ENCODE measurements around the gene TPO. TPM values are rescaled to one million over a fixed set of nuclear protein-coding genes. Genes with fewer than 3 reads are reported as not detected.

Gene TPO
- total RNA-seq, 1 donor from 2014 or later: not detected

DNA sequence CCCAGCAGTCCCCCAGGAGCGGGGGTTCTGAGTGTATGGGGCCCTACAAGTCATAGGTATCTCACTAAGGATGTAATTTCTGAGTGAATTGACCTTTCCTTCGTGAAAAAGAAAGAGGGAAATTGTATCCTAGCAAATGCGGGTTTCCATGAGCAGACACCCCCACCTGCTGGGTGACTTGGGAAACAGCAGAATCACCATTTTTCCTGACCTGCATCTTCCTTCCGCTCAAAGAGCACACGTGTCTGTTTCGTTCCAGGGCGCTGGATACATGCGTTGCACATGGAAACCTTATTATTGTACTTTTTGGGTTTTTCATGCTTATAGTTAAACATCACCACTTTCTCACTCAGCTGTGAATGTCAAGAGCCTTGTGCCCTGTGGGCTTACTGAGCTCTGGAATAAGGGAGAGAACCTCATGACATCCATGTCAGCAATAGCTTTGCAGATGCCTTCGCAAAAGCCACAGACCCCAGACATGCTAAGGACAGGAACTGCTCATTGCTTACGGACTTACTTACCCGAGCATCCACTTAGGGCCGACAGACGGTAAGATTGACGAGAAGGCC lies 132.8 kb downstream of the TPO start:
- Histone ChIP-seq H3K9me3 (ENCODE audit: control insufficient read depth in 3 of 3, low read length in 3 of 3) (no peaks in the 10 kb centered on the region), H3K9ac (ENCODE audit: low read depth in 1 of 3, low read length in 3 of 3) (no peak overlapping the region), H3K27me3 (ENCODE audit: control insufficient read depth in 3 of 3, insufficient read depth in 3 of 3, low read length in 3 of 3) (peaks cover 3 to 23% (median 15%) of the 10 kb centered on the region in 3 donors), H3K36me3 (ENCODE audit: control insufficient read depth in 3 of 3, insufficient read depth in 3 of 3, low read length in 3 of 3) (no peaks in the 10 kb centered on the region), H3K4me1 (ENCODE audit: control insufficient read depth in 3 of 3, insufficient read depth in 3 of 3, low read length in 3 of 3) (peaks cover 3 to 14% (median 13%) of the 10 kb centered on the region in 3 donors), H3K4me3 (ENCODE audit: low read length in 3 of 3) (no peak overlapping the region), H3K27ac (ENCODE audit: low read depth, low read length) (no peak overlapping the region)

GRCh38 chr2:1546901-1547300 lies 133.6 kb downstream of the TPO start:
- Histone ChIP-seq H3K4me3 (ENCODE audit: low read length in 3 of 3) (no peak overlapping the region), H3K4me1 (ENCODE audit: control insufficient read depth in 3 of 3, insufficient read depth in 3 of 3, low read length in 3 of 3) (peaks cover 3 to 14% (median 13%) of the 10 kb centered on the region in 3 donors), H3K36me3 (ENCODE audit: control insufficient read depth in 3 of 3, insufficient read depth in 3 of 3, low read length in 3 of 3) (no peaks in the 10 kb centered on the region), H3K9ac (ENCODE audit: low read depth in 1 of 3, low read length in 3 of 3) (no peak overlapping the region), H3K9me3 (ENCODE audit: control insufficient read depth in 3 of 3, low read length in 3 of 3) (no peaks in the 10 kb centered on the region), H3K27me3 (ENCODE audit: control insufficient read depth in 3 of 3, insufficient read depth in 3 of 3, low read length in 3 of 3) (peaks cover 3 to 22% (median 15%) of the 10 kb centered on the region in 3 donors), H3K27ac (ENCODE audit: low read depth, low read length) (no peak overlapping the region)

- Histone ChIP-seq H3K27ac (ENCODE audit: low read depth, low read length) (no peak overlapping the region), H3K9me3 (ENCODE audit: control insufficient read depth in 3 of 3, low read length in 3 of 3) (no peaks in the 10 kb centered on the region), H3K4me1 (ENCODE audit: control insufficient read depth in 3 of 3, insufficient read depth in 3 of 3, low read length in 3 of 3) (peaks cover 3 to 14% (median 13%) of the 10 kb centered on the region in 3 donors), H3K4me3 (ENCODE audit: low read length in 3 of 3) (no peak overlapping the region), H3K9ac (ENCODE audit: low read depth in 1 of 3, low read length in 3 of 3) (no peak overlapping the region), H3K27me3 (ENCODE audit: control insufficient read depth in 3 of 3, insufficient read depth in 3 of 3, low read length in 3 of 3) (peaks cover 0 to 13% (median 11%) of the 10 kb centered on the region in 3 donors), H3K36me3 (ENCODE audit: control insufficient read depth in 3 of 3, insufficient read depth in 3 of 3, low read length in 3 of 3) (no peaks in the 10 kb centered on the region)
Measured at GRCh38 chr2:1548910-1549673, 135.8 kb downstream of the TPO start.

GRCh38 chr2:1550076-1550475 lies 136.8 kb downstream of the TPO start:
- Histone ChIP-seq H3K36me3 (ENCODE audit: control insufficient read depth in 3 of 3, insufficient read depth in 3 of 3, low read length in 3 of 3) (no peaks in the 10 kb centered on the region), H3K27me3 (ENCODE audit: control insufficient read depth in 3 of 3, insufficient read depth in 3 of 3, low read length in 3 of 3) (peaks cover 0 to 18% (median 8%) of the 10 kb centered on the region in 3 donors), H3K27ac (ENCODE audit: low read depth, low read length) (no peak overlapping the region), H3K4me3 (ENCODE audit: low read length in 3 of 3) (no peak overlapping the region), H3K4me1 (ENCODE audit: control insufficient read depth in 3 of 3, insufficient read depth in 3 of 3, low read length in 3 of 3) (peaks cover 3 to 14% (median 13%) of the 10 kb centered on the region in 3 donors), H3K9ac (ENCODE audit: low read depth in 1 of 3, low read length in 3 of 3) (no peak overlapping the region), H3K9me3 (ENCODE audit: control insufficient read depth in 3 of 3, low read length in 3 of 3) (no peaks in the 10 kb centered on the region)

- peaks cover 3 to 14% (median 13%) of the 10 kb centered on the region in 3 donors for H3K4me1 ChIP-seq (ENCODE audit: control insufficient read depth in 3 of 3, insufficient read depth in 3 of 3, low read length in 3 of 3)
- peak overlapping the region in 1 of 3 donors; percentile 29 for H3K4me3 ChIP-seq (ENCODE audit: low read length in 3 of 3)
- no peak overlapping the region for H3K27ac ChIP-seq (ENCODE audit: low read depth, low read length)
- H3K9ac ChIP-seq (ENCODE audit: low read depth in 1 of 3, low read length in 3 of 3): peak overlapping the region in 1 of 3 donors; percentile 25
- H3K9me3 ChIP-seq (ENCODE audit: control insufficient read depth in 3 of 3, low read length in 3 of 3): no peaks in the 10 kb centered on the region
- H3K36me3 ChIP-seq (ENCODE audit: control insufficient read depth in 3 of 3, insufficient read depth in 3 of 3, low read length in 3 of 3): no peaks in the 10 kb centered on the region
- H3K27me3 ChIP-seq (ENCODE audit: control insufficient read depth in 3 of 3, insufficient read depth in 3 of 3, low read length in 3 of 3): peaks cover 0 to 18% (median 8%) of the 10 kb centered on the region in 3 donors
Measured at GRCh38 chr2:1550658-1551316, 137.5 kb downstream of the TPO start.

GRCh38 chr2:1551905-1552304 lies 138.6 kb downstream of the TPO start:
- H3K36me3 ChIP-seq (ENCODE audit: control insufficient read depth in 3 of 3, insufficient read depth in 3 of 3, low read length in 3 of 3): no peaks in the 10 kb centered on the region
- H3K9me3 ChIP-seq (ENCODE audit: control insufficient read depth in 3 of 3, low read length in 3 of 3): no peaks in the 10 kb centered on the region
- H3K27me3 ChIP-seq (ENCODE audit: control insufficient read depth in 3 of 3, insufficient read depth in 3 of 3, low read length in 3 of 3): peaks cover 0 to 9% (median under 1%) of the 10 kb centered on the region in 3 donors
- no peak overlapping the region for H3K27ac ChIP-seq (ENCODE audit: low read depth, low read length)
- H3K4me1 ChIP-seq (ENCODE audit: control insufficient read depth in 3 of 3, insufficient read depth in 3 of 3, low read length in 3 of 3): peaks cover 3 to 14% (median 13%) of the 10 kb centered on the region in 3 donors
- no peak overlapping the region for H3K9ac ChIP-seq (ENCODE audit: low read depth in 1 of 3, low read length in 3 of 3)
- no peak overlapping the region for H3K4me3 ChIP-seq (ENCODE audit: low read length in 3 of 3)

DNA sequence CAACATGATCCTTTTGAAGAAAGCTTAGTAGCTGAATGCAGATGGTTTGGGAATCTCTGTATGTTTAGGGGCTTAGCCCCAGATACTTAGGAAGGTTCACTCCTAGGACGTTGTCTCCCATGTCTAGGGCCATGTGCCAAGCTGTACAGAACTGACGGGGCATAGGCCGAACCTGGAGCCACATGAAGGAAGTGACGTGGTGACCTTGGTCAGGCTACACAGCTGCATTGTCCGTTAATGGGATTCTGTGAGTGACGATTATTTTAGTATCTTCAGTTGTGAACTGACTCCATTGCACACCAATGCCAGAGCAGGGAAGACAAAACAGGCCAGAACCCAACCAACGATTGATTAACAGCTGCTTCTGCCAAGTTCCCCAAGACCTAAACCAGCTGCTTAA lies 139.3 kb downstream of the TPO start:
- H3K9ac ChIP-seq (ENCODE audit: low read depth in 1 of 3, low read length in 3 of 3): no peak overlapping the region
- H3K27me3 ChIP-seq (ENCODE audit: control insufficient read depth in 3 of 3, insufficient read depth in 3 of 3, low read length in 3 of 3): peaks cover 0 to 8% (median 0%) of the 10 kb centered on the region in 3 donors
- H3K4me1 ChIP-seq (ENCODE audit: control insufficient read depth in 3 of 3, insufficient read depth in 3 of 3, low read length in 3 of 3): peaks cover 3 to 14% (median 13%) of the 10 kb centered on the region in 3 donors
- H3K9me3 ChIP-seq (ENCODE audit: control insufficient read depth in 3 of 3, low read length in 3 of 3): no peaks in the 10 kb centered on the region
- H3K4me3 ChIP-seq (ENCODE audit: low read length in 3 of 3): no peak overlapping the region
- no peaks in the 10 kb centered on the region for H3K36me3 ChIP-seq (ENCODE audit: control insufficient read depth in 3 of 3, insufficient read depth in 3 of 3, low read length in 3 of 3)
- H3K27ac ChIP-seq (ENCODE audit: low read depth, low read length): no peak overlapping the region

GRCh38 chr2:1553671-1554295 lies 140.5 kb downstream of the TPO start:
- H3K9me3 ChIP-seq (ENCODE audit: control insufficient read depth in 3 of 3, low read length in 3 of 3): no peaks in the 10 kb centered on the region
- peaks cover 3 to 14% (median 13%) of the 10 kb centered on the region in 3 donors for H3K4me1 ChIP-seq (ENCODE audit: control insufficient read depth in 3 of 3, insufficient read depth in 3 of 3, low read length in 3 of 3)
- peaks cover 0 to 8% (median 0%) of the 10 kb centered on the region in 3 donors for H3K27me3 ChIP-seq (ENCODE audit: control insufficient read depth in 3 of 3, insufficient read depth in 3 of 3, low read length in 3 of 3)
- no peak overlapping the region for H3K4me3 ChIP-seq (ENCODE audit: low read length in 3 of 3)
- no peaks in the 10 kb centered on the region for H3K36me3 ChIP-seq (ENCODE audit: control insufficient read depth in 3 of 3, insufficient read depth in 3 of 3, low read length in 3 of 3)
- no peak overlapping the region for H3K9ac ChIP-seq (ENCODE audit: low read depth in 1 of 3, low read length in 3 of 3)
- H3K27ac ChIP-seq (ENCODE audit: low read depth, low read length): no peak overlapping the region

GRCh38 chr2:1556286-1556685 lies 143.0 kb downstream of the TPO start:
- Histone ChIP-seq H3K27ac (ENCODE audit: low read depth, low read length) (no peak overlapping the region), H3K4me3 (ENCODE audit: low read length in 3 of 3) (no peak overlapping the region), H3K36me3 (ENCODE audit: control insufficient read depth in 3 of 3, insufficient read depth in 3 of 3, low read length in 3 of 3) (no peaks in the 10 kb centered on the region), H3K9ac (ENCODE audit: low read depth in 1 of 3, low read length in 3 of 3) (no peak overlapping the region), H3K27me3 (ENCODE audit: control insufficient read depth in 3 of 3, insufficient read depth in 3 of 3, low read length in 3 of 3) (peaks cover 0 to 7% (median 5%) of the 10 kb centered on the region in 3 donors), H3K9me3 (ENCODE audit: control insufficient read depth in 3 of 3, low read length in 3 of 3) (no peaks in the 10 kb centered on the region), H3K4me1 (ENCODE audit: control insufficient read depth in 3 of 3, insufficient read depth in 3 of 3, low read length in 3 of 3) (no peaks in the 10 kb centered on the region)

All from skeletal muscle tissue (tissue), 4 donors.